GM21367 (cell line): Measurements from ENCODE around the gene SH3PXD2A.

Experiments used
- ATAC-seq: cut with Tn5 transposase; IDR thresholded peaks from one replicate; pipeline ENCODE4 v1.9.1; 2021; ENCODE audit not compliant: unreplicated experiment

Gene SH3PXD2A, protein sequence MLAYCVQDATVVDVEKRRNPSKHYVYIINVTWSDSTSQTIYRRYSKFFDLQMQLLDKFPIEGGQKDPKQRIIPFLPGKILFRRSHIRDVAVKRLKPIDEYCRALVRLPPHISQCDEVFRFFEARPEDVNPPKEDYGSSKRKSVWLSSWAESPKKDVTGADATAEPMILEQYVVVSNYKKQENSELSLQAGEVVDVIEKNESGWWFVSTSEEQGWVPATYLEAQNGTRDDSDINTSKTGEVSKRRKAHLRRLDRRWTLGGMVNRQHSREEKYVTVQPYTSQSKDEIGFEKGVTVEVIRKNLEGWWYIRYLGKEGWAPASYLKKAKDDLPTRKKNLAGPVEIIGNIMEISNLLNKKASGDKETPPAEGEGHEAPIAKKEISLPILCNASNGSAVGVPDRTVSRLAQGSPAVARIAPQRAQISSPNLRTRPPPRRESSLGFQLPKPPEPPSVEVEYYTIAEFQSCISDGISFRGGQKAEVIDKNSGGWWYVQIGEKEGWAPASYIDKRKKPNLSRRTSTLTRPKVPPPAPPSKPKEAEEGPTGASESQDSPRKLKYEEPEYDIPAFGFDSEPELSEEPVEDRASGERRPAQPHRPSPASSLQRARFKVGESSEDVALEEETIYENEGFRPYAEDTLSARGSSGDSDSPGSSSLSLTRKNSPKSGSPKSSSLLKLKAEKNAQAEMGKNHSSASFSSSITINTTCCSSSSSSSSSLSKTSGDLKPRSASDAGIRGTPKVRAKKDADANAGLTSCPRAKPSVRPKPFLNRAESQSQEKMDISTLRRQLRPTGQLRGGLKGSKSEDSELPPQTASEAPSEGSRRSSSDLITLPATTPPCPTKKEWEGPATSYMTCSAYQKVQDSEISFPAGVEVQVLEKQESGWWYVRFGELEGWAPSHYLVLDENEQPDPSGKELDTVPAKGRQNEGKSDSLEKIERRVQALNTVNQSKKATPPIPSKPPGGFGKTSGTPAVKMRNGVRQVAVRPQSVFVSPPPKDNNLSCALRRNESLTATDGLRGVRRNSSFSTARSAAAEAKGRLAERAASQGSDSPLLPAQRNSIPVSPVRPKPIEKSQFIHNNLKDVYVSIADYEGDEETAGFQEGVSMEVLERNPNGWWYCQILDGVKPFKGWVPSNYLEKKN

DNA sequence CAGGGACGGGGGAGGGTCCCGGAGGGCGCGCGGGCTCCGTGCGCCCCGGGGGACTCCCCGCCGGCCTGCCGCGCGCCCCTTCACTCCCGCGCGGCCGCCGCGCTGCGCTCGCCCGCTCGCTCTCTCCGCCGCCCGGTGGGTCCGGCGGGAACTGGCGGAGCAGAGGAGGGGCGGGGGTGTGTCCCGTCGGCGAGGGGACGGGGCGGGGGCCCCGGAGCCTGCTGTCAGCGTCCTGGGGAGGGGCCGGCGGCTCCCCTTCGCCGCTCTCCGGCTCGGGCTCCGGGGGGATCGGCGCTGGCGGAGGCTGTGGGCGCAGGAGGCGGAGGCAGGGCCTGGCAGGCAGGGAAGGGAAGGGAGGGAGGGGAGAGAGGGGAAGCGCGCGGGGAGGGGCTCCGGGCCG, at the start of gene SH3PXD2A:
Gene SH3PXD2A, minus strand, starts transcription at position 153 of the 400 bp plus-strand sequence. CDS start 310 bp downstream, outside the sequence.
- no peak for ATAC-seq

DNA sequence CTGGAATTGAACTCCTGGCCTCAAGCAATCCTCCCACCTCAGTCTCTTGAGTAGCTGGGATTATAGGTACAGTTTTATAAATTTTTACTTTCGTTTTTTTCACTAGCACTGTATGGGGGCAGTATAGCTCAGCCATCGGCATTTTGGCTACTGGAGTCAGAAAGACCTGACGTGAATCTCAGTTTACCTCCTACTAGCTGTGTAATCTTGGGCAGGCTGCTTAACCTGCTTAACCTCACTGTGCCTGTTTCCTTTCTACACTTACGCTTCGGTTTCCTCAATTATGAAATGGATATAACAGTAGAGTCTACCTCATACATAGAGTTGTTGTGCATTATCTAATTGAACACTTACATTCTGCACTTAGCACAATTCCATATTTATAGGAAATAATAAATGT, 45.9 kb upstream of the SH3PXD2A start:
- no peak for ATAC-seq

- ATAC-seq: no peak
Measured at GRCh38 chr10:103899312-103899711, 43.9 kb upstream of the SH3PXD2A start.

GRCh38 chr10:103897241-103897774, 41.9 kb upstream of the SH3PXD2A start:
- ATAC-seq: no peak

DNA sequence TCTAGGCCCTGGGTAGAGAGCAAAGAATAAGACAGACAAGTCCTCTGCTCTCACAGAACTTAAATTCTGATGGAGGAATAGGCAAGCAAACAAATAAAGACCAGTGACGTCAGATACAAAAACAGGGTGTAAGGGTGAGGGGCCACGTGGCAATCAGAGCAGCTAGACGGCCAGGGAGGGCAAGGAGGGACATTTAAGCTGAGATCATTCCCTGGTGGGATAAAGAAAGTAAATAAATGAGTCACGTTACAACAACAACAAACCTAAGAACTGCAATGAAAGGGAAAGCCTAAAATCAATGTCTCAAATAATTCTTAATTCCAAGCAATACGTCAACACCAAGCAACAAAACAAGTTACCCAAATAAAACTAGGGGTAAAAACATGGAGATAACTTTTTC, 40.8 kb upstream of the SH3PXD2A start:
- no peak for ATAC-seq

- ATAC-seq: no peak
Measured at GRCh38 chr10:103895411-103896186, 40.2 kb upstream of the SH3PXD2A start.

- ATAC-seq: no peak
Measured at GRCh38 chr10:103894441-103894864, 39.1 kb upstream of the SH3PXD2A start.

DNA sequence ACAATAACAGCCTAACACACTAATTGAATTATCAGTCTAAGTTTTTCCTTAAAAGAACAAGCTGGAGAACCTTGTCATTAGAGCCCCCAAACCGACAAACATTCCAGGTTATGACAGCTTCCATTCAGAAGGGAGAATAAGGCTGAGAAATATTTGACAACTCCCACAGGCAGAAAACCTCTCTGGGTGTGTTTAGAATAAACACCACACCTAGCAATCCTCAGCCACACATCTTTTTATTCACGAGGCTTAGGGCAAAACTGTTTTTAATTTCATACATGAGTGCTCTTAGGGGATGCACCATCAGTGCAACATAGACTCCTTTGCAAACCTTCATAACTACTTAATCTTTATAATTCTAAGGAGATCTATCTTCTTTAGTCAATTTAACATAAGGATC, 38.4 kb upstream of the SH3PXD2A start:
- ATAC-seq: no peak

DNA sequence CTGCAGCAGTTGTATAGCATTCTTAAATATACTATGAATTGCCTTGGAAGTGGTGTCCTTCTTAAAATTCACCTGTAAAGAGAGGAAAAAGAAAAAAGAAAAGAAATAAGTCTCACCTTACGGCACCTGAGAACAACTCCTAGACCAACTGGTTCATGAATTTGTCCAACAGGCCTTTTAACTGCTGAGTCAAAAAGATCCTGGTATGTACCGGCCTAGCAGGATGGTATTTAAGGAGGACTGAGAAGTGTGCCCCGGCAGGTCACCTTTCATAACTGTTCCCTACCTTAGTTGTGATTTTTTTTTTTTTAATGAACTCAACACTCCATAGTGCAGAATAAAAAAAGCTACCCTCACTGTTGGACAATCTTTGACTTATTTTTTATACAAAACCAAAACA, 36.8 kb upstream of the SH3PXD2A start:
- no peak for ATAC-seq

DNA sequence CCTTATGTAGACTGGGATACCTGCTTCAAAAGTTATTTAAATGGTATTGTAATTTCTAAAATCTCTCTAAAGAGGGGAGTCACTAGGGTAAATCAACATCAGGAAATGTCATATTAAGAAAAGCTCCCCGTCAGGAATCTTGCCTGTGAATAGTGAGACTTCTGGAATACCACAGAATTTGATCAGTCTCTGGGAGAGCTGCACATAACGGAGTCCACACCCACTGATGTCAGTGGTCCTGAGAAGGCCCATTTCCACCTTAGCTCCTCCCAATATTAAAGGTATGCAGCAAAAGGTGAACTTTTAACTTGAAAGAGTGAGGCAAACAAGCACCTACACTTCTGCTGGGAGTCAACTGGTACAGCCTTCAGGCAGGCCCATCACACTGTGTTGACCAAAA, 35.3 kb upstream of the SH3PXD2A start:
- no peak for ATAC-seq

DNA sequence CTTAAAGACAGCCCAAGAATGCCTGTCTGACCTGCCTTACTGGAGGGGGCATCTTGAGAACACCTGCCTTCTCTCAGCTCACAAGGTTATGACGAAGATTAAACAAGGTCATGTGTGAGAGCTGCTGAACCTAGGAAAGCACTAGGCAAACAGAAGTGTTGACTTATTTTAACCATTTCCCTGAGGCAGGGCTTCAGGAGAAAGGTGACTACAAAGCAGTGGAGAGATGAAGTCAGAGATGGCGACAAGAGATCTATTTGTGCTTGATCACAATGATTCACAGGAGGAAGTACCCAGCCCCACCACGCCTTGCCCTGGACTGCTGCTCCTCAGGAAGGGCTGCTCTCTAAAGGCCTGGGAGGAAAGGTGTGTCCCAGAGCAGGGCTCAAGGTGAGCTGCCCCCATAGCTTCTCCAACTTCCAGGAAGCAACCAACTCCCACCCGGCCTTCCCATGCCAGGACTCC, 34.9 kb upstream of the SH3PXD2A start:
- no peak for ATAC-seq

DNA sequence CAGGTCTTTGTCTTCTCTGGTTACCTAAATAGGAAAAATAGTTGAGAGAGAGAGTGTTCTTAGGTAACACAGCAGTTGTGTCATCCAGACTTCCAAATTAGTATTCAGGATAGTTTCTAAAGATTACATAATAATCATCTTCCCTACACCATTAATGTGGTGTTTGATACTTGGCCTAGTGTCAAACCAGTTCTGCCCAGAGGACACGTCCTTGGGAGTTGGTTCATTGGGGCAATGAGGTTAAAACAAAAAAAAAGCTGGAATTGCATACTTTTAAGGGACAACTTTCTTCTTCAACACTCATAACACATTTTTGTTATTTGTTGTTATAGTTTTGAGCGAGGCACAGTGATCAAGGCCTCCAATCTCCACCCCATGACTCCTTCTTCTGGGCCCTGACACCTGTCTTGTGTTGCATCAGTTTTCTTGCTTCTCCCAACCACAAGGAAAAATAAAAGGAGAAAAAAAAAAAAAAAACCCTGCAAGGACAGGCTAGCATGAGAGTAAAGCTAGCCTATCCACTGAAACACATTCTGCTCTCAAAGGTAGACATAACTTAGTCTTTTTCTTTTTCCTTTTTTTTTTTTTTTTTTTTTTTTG, 33.8 kb upstream of the SH3PXD2A start:
- no peak for ATAC-seq

DNA sequence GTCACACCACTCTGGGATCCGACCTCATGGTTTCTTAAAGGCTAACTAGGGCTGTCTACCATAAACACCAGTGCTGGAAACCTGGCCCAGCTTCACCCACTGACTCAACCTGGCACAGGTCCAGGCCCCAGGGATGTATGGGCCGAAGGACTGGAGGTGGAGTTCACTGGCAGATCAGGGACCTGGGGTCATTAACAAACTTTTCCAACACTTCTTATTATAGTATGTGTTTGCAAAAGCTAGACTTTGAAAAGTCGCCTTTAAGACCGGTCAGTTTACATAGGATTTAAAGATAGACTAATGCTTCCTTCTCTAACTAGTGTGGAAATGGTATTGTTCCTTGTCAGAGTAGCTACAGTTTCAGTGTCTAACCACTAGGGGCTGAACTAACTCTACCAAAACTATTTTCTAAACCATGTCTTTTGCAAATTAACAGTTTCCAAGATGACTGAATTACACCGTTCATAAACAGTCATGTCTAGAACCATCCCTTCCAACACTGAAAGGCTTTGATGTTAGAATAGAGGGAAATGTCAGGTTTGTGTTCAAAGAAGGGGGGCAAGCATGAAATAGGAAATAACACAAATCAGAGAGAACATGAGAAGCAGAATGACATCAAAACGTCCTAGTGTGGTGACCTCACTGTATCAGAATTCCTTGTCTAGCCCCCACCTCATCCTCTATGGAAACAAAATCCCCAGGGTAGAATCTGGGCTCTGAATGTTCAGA, 32.9 kb upstream of the SH3PXD2A start:
- no peak for ATAC-seq

- ATAC-seq: no peak
Measured at GRCh38 chr10:103885617-103886016, 30.2 kb upstream of the SH3PXD2A start.

- ATAC-seq: no peak
Measured at GRCh38 chr10:103884681-103885139, 29.3 kb upstream of the SH3PXD2A start.

GRCh38 chr10:103882285-103883007, 27.1 kb upstream of the SH3PXD2A start:
- ATAC-seq: no peak

DNA sequence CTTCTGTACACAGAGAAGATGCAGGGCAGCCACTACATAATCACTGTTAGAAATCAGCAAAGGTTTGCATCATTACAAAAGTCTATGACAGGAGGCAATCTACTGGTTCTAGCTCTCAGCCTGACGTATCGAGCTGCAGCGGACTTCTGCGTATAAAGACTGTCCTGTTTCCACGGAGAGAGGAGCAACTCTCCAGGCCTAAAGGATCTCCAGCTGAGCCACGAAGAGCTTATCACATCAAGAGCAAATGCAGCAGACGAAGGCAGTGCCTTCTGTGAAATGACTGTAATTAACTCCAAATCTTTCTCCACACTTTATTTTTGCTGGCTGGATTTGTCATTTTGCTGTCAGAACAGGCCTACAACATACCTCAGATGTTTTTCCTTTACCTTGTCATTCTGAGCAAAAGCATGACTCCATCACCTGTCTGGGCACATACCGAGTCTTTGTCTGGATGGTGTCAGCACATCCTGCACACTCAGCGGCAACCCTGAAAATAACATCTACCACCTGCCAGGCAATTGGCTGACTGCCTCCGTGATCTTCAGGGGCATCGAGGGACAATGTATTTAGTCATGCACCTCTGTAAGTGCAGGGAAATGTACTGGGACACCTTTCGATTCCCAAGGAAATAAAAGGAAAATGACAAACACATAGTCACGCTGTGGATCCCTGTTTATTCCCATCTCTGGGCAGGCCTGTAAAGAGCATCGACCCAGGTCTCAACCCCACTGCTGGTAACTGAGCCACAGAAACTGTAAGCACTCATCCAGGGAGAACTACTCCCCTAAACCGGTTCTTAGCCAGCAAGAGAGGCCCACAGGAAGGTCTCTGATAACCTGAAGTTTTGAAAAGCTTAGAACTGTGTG, 26.3 kb upstream of the SH3PXD2A start:
- ATAC-seq: no peak

- no peak for ATAC-seq
Measured at GRCh38 chr10:103879831-103880230, 24.5 kb upstream of the SH3PXD2A start.
